CMK (cell line): Measurements from ENCODE around the gene FXYD5.
"Not testable (repeated sequence)": the region's sequence is repeated elsewhere in the genome, so short reads cannot be mapped to it uniquely, and the experiment has no call there.

ENCODE experiments used
- DNase-seq: peaks from one replicate; pipeline ENCODE4 v3.0.0-alpha.2; 2010; ENCODE audit warnings: low read depth

Gene FXYD5

DNA sequence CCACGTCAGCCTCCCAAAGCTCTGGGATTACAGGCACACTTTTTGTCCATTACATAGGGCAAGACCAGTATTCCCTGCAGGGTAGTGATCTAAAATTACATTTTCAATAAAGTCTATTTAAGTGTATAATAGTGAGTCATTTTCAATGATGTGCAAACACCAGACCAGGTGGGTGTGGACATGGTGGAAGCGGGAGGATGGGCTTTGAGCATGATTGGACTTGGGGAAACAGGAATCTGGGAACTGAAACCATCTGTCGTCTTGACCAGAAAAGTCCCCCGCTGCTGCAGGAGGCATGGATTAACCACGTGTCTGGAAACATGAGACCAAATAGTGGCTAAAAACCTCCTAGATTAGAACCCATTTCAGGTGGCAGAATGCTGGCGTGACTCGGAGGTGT lies 34.0 kb upstream of the FXYD5 start:
- DNase-seq = no peak

DNA sequence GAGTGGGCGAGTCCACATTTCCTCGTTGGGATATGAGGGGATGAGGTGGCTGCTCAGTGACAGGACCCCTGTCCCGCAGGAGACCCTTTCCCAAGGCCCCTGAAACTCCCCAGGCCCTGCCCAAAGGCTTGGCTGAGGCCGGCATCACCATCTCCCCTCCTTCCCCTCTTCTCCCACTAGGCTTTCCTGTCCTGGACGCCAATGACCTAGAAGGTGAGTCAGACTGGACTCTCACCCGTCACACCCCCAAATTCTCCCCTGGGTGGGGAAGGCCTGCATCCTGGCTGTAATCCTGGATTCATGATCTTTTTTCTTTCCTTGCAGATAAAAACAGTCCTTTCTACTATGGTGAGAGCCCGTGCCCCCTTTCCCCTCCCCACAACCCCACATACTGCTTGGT lies 33.6 kb upstream of the FXYD5 start:
- no peak for DNase-seq

- no peak for DNase-seq
These were observed 31.6 kb upstream of the FXYD5 start for GRCh38 chr19:35122687-35123551.

GRCh38 chr19:35123573-35123972 lies 31.0 kb upstream of the FXYD5 start:
- no peak for DNase-seq

- DNase-seq = no peak
These were observed 30.2 kb upstream of the FXYD5 start for GRCh38 chr19:35124098-35125060.

- no peak for DNase-seq
These were observed 29.2 kb upstream of the FXYD5 start for GRCh38 chr19:35125270-35125717.

DNA sequence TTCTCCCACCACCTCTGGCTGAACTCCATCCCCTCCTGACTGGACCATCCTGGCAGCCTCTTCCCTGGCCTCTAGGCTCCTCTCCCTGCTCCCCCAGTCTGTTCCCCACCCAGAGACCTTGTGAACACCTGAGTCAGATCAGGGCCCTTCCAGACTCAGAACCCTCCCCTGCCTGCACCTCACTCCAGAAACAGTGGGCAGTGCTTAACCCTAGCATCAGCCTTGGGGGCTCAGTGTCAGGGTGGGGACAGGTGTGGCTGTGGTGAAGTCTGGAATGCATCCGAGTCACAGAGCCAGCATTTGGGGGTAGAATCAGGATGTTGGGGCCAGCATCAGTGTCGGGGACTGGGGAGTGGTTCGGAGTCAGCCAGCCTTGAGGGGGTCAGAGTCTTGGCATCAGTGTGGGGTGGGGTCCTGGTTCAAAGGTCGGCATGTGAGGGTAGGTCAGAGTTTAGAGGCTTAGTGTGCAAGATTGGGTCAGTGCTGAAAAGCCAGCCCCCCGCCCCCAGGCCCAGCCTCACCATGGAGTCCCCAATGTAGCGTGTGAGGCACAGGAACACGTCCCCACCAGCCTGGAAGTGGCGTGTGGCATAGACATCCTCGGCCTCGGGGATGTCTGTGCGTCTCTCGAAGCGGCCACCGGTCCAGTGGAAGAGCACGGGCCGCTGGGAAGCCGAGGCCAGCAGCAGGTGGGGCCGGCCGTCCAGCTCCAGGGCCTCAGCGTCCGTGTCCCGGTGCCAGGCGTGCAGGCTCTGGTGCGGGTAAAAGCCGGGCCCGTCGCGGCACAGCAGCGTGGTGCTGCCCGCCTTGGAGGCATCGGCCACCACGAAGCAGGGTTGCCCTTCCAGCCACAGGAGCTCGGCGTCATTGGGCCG lies 28.5 kb upstream of the FXYD5 start:
- no peak for DNase-seq

DNA sequence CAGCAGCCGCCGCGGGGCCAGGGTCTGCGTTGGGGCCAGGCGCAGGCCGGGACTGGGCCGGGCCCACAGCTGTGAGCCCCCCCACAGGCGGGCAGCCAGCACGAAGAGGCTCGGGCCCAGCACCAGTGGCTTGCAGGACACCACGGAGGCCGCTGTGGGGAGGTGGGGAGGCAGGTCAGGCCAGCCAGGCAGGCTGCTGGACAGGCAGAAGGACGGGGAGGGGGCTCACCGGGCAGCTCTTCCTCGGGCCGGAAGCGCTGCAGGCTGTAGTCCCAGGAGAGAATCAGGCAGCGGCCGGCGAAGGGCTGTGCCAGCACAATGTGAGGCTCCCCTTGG lies 27.9 kb upstream of the FXYD5 start:
- DNase-seq = no peak

- no peak for DNase-seq
These were observed 26.7 kb upstream of the FXYD5 start for GRCh38 chr19:35127871-35128270.

GRCh38 chr19:35128398-35129057 lies 26.0 kb upstream of the FXYD5 start:
- DNase-seq = no peak

GRCh38 chr19:35129724-35130274 lies 24.7 kb upstream of the FXYD5 start:
- DNase-seq = not testable (repeated sequence)

- no peak for DNase-seq
These were observed 23.5 kb upstream of the FXYD5 start for GRCh38 chr19:35130761-35131720.

DNA sequence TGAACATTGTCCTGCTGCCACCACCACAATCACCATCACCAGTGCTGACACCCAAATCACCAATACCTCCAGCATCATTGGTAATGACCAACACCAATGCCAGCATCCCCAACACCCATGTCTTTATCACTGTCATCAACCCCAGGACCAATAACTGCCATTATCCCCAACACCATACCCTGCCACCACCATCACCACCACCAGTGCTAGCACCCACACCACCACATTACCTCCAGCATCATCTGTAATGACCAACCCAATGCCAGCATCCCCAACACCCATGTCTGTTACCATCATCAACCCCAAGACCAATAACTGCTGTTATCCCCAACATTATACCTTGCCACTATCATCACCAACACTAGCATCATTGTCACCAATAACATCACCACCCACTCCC lies 22.3 kb upstream of the FXYD5 start:
- DNase-seq = no peak

- no peak for DNase-seq
These were observed 20.7 kb upstream of the FXYD5 start for GRCh38 chr19:35133826-35134225.

GRCh38 chr19:35134601-35135242 lies 19.8 kb upstream of the FXYD5 start, which contains the start of gene LGI4:
Gene LGI4, minus strand, starts transcription at chr19:35135059. Its CDS starts 379 bp downstream, at chr19:35134680.
- no peak for DNase-seq

DNA sequence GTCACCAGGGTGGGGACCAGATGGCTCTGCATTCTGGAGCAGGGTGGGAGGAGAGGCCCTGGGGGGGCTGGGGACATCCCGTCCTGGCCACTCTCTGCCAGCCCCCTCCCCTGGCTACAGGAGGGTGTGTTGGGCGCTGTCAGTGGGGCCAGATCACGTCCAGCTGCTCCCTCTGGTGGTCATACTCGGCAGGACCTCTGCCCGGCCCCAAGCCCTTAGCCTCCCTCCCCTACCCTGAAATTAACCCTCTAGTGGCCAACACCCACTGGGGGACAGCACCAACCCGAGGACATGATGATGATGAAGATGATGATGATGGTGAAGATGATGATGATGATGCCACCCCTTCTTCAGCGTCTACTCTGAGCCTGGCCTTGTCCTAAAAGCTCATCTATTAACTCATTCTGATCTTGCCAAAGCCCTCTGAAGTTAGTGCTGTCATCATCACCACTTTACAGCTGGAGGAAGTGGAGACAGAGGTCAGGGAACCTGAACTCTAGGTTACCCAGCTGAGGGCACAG lies 19.1 kb upstream of the FXYD5 start:
- no peak for DNase-seq

GRCh38 chr19:35136231-35136630 lies 18.3 kb upstream of the FXYD5 start:
- DNase-seq = no peak

GRCh38 chr19:35136977-35137702 lies 17.4 kb upstream of the FXYD5 start:
- no peak for DNase-seq
